OCI-LY3 (cell line): ENCODE results near the gene GABRG3.

Experiments
- H2AFZ ChIP-seq: fragments of 200-600, 300-600 bp; shearing (Covaris generic); 2 replicates; pipeline ENCODE4 v1.6.0; 2014; ENCODE audit warnings: antibody characterized with exemption, low read depth, low read length
- H3K27ac ChIP-seq: fragments of 200-600, 300-600 bp; sonication (generic); 2 replicates; pipeline ENCODE4 v1.5.1; 2014; ENCODE audit warnings: mild to moderate bottlenecking, low read length, moderate library complexity, mixed read lengths
- H3K27me3 ChIP-seq: fragments of 200-600, 300-600 bp; sonication (generic); 2 replicates; pipeline ENCODE4 v1.6.1; 2014; ENCODE audit warnings: low read depth, low read length, mixed read lengths
- H3K36me3 ChIP-seq: fragments of 200-600, 300-600 bp; sonication (generic); replicated peaks from 2 replicates; pipeline ENCODE3; 2014; ENCODE audit warnings: low read depth, low read length, mixed read lengths
- H3K4me1 ChIP-seq: fragments of 300-600, 200-600 bp; sonication (generic); 2 replicates; pipeline ENCODE4 v1.6.1; 2014; ENCODE audit warnings: low read length, mixed read lengths
- H3K4me2 ChIP-seq: fragments of 200-600, 300-600 bp; sonication (generic); 2 replicates; pipeline ENCODE4 v1.6.1; 2014; ENCODE audit warnings: low read length, mixed read lengths
- H3K4me3 ChIP-seq: fragments of 300-600, 200-600 bp; sonication (generic); 2 replicates; pipeline ENCODE4 v1.5.1; 2014; ENCODE audit warnings: antibody characterized with exemption, mild to moderate bottlenecking, low read length, moderate library complexity
- H3K79me2 ChIP-seq: fragments of 300-600, 200-600 bp; shearing (Covaris generic); 2 replicates; pipeline ENCODE4 v1.6.1; 2014; ENCODE audit warnings: mild to moderate bottlenecking, low read length, mixed read lengths
- H3K9ac ChIP-seq: fragments of 300-600, 200-600 bp; shearing (Covaris generic); 2 replicates; pipeline ENCODE4 v1.6.0; 2014; ENCODE audit warnings: mild to moderate bottlenecking, low read length, moderate library complexity
- H3K9me3 ChIP-seq: fragments of 200-600, 300-600 bp; shearing (Covaris generic); 2 replicates; pipeline ENCODE4 v1.6.1; 2014; ENCODE audit warnings: low read length, mixed read lengths; ENCODE audit not compliant: insufficient read depth
- H4K20me1 ChIP-seq: fragments of 200-600, 300-600 bp; sonication (generic); 2 replicates; pipeline ENCODE4 v1.6.1; 2016; ENCODE audit warnings: low read length, mixed read lengths; ENCODE audit not compliant: insufficient read depth
- CTCF ChIP-seq: fragments of 200-600, 300-600 bp; sonication (generic); IDR thresholded peaks from 2 replicates; pipeline ENCODE4 v1.5.1; 2014; ENCODE audit warnings: antibody characterized with exemption, low read length, low read depth
- EZH2phosphoT487 ChIP-seq: fragments of 200-600 bp; shearing (Covaris generic); IDR thresholded peaks from 2 replicates; pipeline ENCODE4 v1.6.1; 2018; ENCODE audit warnings: antibody characterized with exemption, mixed run types, low read depth

Gene GABRG3

GRCh38 chr15:27458345-27459084 is 487.5 kb downstream of the GABRG3 start:
- Histone ChIP-seq H3K27me3 (no peaks in the 10 kb centered on the region), H2AFZ (no peak overlapping the region), H3K9me3 (no peaks in the 10 kb centered on the region; the same call in 1 of the 2 replicates), H3K9ac (no peak overlapping the region), H4K20me1 (no peaks in the 10 kb centered on the region), H3K4me3 (no peak overlapping the region), H3K4me2 (no peak overlapping the region), H3K4me1 (no peaks in the 10 kb centered on the region), H3K79me2 (no peaks in the 10 kb centered on the region), H3K27ac (no peak overlapping the region), H3K36me3 (no peaks in the 10 kb centered on the region)
- TF ChIP-seq CTCF: no peak
- TF ChIP-seq EZH2phosphoT487: no peak

GRCh38 chr15:27459836-27460235 is 488.9 kb downstream of the GABRG3 start:
- Histone ChIP-seq H3K4me2 (no peak overlapping the region), H3K79me2 (no peaks in the 10 kb centered on the region), H3K27me3 (no peaks in the 10 kb centered on the region), H3K4me3 (no peak overlapping the region), H3K9ac (no peak overlapping the region), H2AFZ (no peak overlapping the region), H3K36me3 (no peaks in the 10 kb centered on the region), H3K4me1 (no peaks in the 10 kb centered on the region), H3K9me3 (no peaks in the 10 kb centered on the region; the same call in 1 of the 2 replicates), H4K20me1 (no peaks in the 10 kb centered on the region), H3K27ac (no peak overlapping the region)
- TF ChIP-seq EZH2phosphoT487: no peak
- TF ChIP-seq CTCF: no peak

GRCh38 chr15:27461181-27461580 is 490.2 kb downstream of the GABRG3 start:
- no peak for TF ChIP-seq CTCF
- TF ChIP-seq EZH2phosphoT487: no peak
- H4K20me1 ChIP-seq: no peaks in the 10 kb centered on the region
- H3K27me3 ChIP-seq: no peaks in the 10 kb centered on the region
- H3K9ac ChIP-seq: no peak overlapping the region
- H3K9me3 ChIP-seq: no peaks in the 10 kb centered on the region; the same call in 1 of the 2 replicates
- H3K4me2 ChIP-seq: no peak overlapping the region
- H3K36me3 ChIP-seq: no peaks in the 10 kb centered on the region
- H3K79me2 ChIP-seq: no peaks in the 10 kb centered on the region
- no peaks in the 10 kb centered on the region for H3K4me1 ChIP-seq
- no peak overlapping the region for H3K27ac ChIP-seq
- no peak overlapping the region for H2AFZ ChIP-seq
- no peak overlapping the region for H3K4me3 ChIP-seq

- Histone ChIP-seq H3K36me3 (no peaks in the 10 kb centered on the region), H3K4me1 (no peaks in the 10 kb centered on the region), H3K4me3 (no peak overlapping the region), H3K4me2 (no peak overlapping the region), H3K27ac (no peak overlapping the region), H3K9me3 (no peaks in the 10 kb centered on the region; the same call in 1 of the 2 replicates), H4K20me1 (no peaks in the 10 kb centered on the region), H3K27me3 (no peaks in the 10 kb centered on the region), H2AFZ (no peak overlapping the region), H3K9ac (no peak overlapping the region), H3K79me2 (no peaks in the 10 kb centered on the region)
- TF ChIP-seq CTCF (no peak), EZH2phosphoT487 (no peak)
Observed at GRCh38 chr15:27463525-27464088, 492.6 kb downstream of the GABRG3 start.
